ENCODE measurements around the gene FGD5. TPM values are rescaled to one million over a fixed set of nuclear protein-coding genes. Genes with fewer than 3 reads are reported as not detected.

FGD5 gene
- total and polyA plus RNA-seq, 2 donors (not counting 1 experiment from before 2014, with no cell fraction given), result 0.03 to 0.50 TPM

- no peak overlapping the region for H3K9ac ChIP-seq (ENCODE audit: insufficient read depth, low read length)
- H3K4me2 ChIP-seq (ENCODE audit: extremely low read depth, insufficient read depth, low read length), result no peak overlapping the region
- H3K27ac ChIP-seq (ENCODE audit: insufficient read depth, low read length), result no peak overlapping the region
- H3K27me3 ChIP-seq (ENCODE audit: control insufficient read depth, insufficient read depth, low read length), result no peaks in the 10 kb centered on the region
- H3K36me3 ChIP-seq (ENCODE audit: control insufficient read depth, insufficient read depth, low read length), result no peaks in the 10 kb centered on the region
- no peak overlapping the region for H3K4me3 ChIP-seq (replicated peaks in 1 of 4; ENCODE audit: control extremely low read depth in 1 of 4, insufficient read depth in 1 of 4, low read depth in 3 of 4, low read length in 4 of 4)
- H3K9me3 ChIP-seq (ENCODE audit: control insufficient read depth, insufficient read depth, low read depth, low read length), result no peaks in the 10 kb centered on the region
- no peak overlapping the region for H2AFZ ChIP-seq (ENCODE audit: low read length)
- H3K79me2 ChIP-seq (ENCODE audit: control insufficient read depth, insufficient read depth, low read length), result no peaks in the 10 kb centered on the region
- H3K4me1 ChIP-seq (ENCODE audit: control insufficient read depth, extremely low read depth, insufficient read depth, low read length), result no peaks in the 10 kb centered on the region
- TF ChIP-seq CTCF (conservative IDR thresholded peaks at IDR 0.05 in 1 of 2, IDR thresholded peaks at IDR 0.05 in 1 of 2; ENCODE audit: low read depth in 1 of 2, low read length in 2 of 2) (no peak), EZH2 (IDR thresholded peaks at IDR 0.05; ENCODE audit: low read length, missing control alignments) (no peak)
- DNase-seq (ENCODE audit: low read depth in 2 of 2), result peak in 1 of 2 donors; percentile 45
- H4K20me1 ChIP-seq (ENCODE audit: control insufficient read depth, extremely low read depth, insufficient read depth, low read length), result no peaks in the 10 kb centered on the region
Observed at GRCh38 chr3:14871456-14872200, 52.9 kb downstream of the FGD5 start.

- no peaks in the 10 kb centered on the region for H3K4me1 ChIP-seq (ENCODE audit: control insufficient read depth, extremely low read depth, insufficient read depth, low read length)
- no peaks in the 10 kb centered on the region for H3K9me3 ChIP-seq (ENCODE audit: control insufficient read depth, insufficient read depth, low read depth, low read length)
- no peaks in the 10 kb centered on the region for H4K20me1 ChIP-seq (ENCODE audit: control insufficient read depth, extremely low read depth, insufficient read depth, low read length)
- peak in 1 of 2 donors; percentile 34 for DNase-seq (ENCODE audit: low read depth in 2 of 2)
- no peaks in the 10 kb centered on the region for H3K79me2 ChIP-seq (ENCODE audit: control insufficient read depth, insufficient read depth, low read length)
- TF ChIP-seq CTCF (conservative IDR thresholded peaks at IDR 0.05 in 1 of 2, IDR thresholded peaks at IDR 0.05 in 1 of 2; ENCODE audit: low read depth in 1 of 2, low read length in 2 of 2) (no peak), EZH2 (IDR thresholded peaks at IDR 0.05; ENCODE audit: low read length, missing control alignments) (no peak)
- H3K4me2 ChIP-seq (ENCODE audit: extremely low read depth, insufficient read depth, low read length), result no peak overlapping the region
- no peaks in the 10 kb centered on the region for H3K27me3 ChIP-seq (ENCODE audit: control insufficient read depth, insufficient read depth, low read length)
- H3K27ac ChIP-seq (ENCODE audit: insufficient read depth, low read length), result no peak overlapping the region
- no peak overlapping the region for H2AFZ ChIP-seq (ENCODE audit: low read length)
- no peak overlapping the region for H3K9ac ChIP-seq (ENCODE audit: insufficient read depth, low read length)
- H3K4me3 ChIP-seq (replicated peaks in 1 of 4; ENCODE audit: control extremely low read depth in 1 of 4, insufficient read depth in 1 of 4, low read depth in 3 of 4, low read length in 4 of 4), result no peak overlapping the region
- no peaks in the 10 kb centered on the region for H3K36me3 ChIP-seq (ENCODE audit: control insufficient read depth, insufficient read depth, low read length)
Observed at GRCh38 chr3:14872706-14873105, 53.9 kb downstream of the FGD5 start.

- Histone ChIP-seq H3K27me3 (ENCODE audit: control insufficient read depth, insufficient read depth, low read length) (no peaks in the 10 kb centered on the region), H3K9ac (ENCODE audit: insufficient read depth, low read length) (no peak overlapping the region), H3K79me2 (ENCODE audit: control insufficient read depth, insufficient read depth, low read length) (no peaks in the 10 kb centered on the region), H3K9me3 (ENCODE audit: control insufficient read depth, insufficient read depth, low read depth, low read length) (no peaks in the 10 kb centered on the region), H2AFZ (ENCODE audit: low read length) (no peak overlapping the region), H3K4me3 (replicated peaks in 1 of 4; ENCODE audit: control extremely low read depth in 1 of 4, insufficient read depth in 1 of 4, low read depth in 3 of 4, low read length in 4 of 4) (no peak overlapping the region), H3K4me1 (ENCODE audit: control insufficient read depth, extremely low read depth, insufficient read depth, low read length) (no peaks in the 10 kb centered on the region), H3K4me2 (ENCODE audit: extremely low read depth, insufficient read depth, low read length) (no peak overlapping the region), H3K36me3 (ENCODE audit: control insufficient read depth, insufficient read depth, low read length) (no peaks in the 10 kb centered on the region), H4K20me1 (ENCODE audit: control insufficient read depth, extremely low read depth, insufficient read depth, low read length) (no peaks in the 10 kb centered on the region), H3K27ac (ENCODE audit: insufficient read depth, low read length) (no peak overlapping the region)
- TF ChIP-seq CTCF (conservative IDR thresholded peaks at IDR 0.05 in 1 of 2, IDR thresholded peaks at IDR 0.05 in 1 of 2; ENCODE audit: low read depth in 1 of 2, low read length in 2 of 2), result no peak
- no peak for TF ChIP-seq EZH2 (IDR thresholded peaks at IDR 0.05; ENCODE audit: low read length, missing control alignments)
- no peak for DNase-seq (ENCODE audit: low read depth in 2 of 2)
Observed at GRCh38 chr3:14874784-14875183, 56.0 kb downstream of the FGD5 start.
